ENCODE measurements around the gene PCDHA12. TPM values are rescaled to one million over a fixed set of nuclear protein-coding genes. Genes with fewer than 3 reads are reported as not detected.
"Not testable (repeated sequence)": the region's sequence is repeated elsewhere in the genome, so short reads cannot be mapped to it uniquely, and the experiment has no call there.

Gene PCDHA12, protein sequence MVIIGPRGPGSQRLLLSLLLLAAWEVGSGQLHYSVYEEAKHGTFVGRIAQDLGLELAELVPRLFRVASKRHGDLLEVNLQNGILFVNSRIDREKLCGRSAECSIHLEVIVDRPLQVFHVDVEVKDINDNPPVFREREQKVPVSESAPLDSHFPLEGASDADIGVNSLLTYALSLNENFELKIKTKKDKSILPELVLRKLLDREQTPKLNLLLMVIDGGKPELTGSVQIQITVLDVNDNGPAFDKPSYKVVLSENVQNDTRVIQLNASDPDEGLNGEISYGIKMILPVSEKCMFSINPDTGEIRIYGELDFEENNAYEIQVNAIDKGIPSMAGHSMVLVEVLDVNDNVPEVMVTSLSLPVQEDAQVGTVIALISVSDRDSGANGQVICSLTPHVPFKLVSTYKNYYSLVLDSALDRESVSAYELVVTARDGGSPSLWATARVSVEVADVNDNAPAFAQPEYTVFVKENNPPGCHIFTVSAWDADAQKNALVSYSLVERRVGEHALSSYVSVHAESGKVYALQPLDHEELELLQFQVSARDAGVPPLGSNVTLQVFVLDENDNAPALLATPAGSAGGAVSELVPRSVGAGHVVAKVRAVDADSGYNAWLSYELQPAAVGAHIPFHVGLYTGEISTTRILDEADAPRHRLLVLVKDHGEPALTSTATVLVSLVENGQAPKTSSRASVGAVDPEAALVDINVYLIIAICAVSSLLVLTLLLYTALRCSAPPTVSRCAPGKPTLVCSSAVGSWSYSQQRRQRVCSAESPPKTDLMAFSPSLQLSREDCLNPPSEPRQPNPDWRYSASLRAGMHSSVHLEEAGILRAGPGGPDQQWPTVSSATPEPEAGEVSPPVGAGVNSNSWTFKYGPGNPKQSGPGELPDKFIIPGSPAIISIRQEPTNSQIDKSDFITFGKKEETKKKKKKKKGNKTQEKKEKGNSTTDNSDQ
- under 1 TPM in 3 of 4 donors, not detected in 1; 0.36 to 0.85 (median 0.48) TPM for total RNA-seq

DNA sequence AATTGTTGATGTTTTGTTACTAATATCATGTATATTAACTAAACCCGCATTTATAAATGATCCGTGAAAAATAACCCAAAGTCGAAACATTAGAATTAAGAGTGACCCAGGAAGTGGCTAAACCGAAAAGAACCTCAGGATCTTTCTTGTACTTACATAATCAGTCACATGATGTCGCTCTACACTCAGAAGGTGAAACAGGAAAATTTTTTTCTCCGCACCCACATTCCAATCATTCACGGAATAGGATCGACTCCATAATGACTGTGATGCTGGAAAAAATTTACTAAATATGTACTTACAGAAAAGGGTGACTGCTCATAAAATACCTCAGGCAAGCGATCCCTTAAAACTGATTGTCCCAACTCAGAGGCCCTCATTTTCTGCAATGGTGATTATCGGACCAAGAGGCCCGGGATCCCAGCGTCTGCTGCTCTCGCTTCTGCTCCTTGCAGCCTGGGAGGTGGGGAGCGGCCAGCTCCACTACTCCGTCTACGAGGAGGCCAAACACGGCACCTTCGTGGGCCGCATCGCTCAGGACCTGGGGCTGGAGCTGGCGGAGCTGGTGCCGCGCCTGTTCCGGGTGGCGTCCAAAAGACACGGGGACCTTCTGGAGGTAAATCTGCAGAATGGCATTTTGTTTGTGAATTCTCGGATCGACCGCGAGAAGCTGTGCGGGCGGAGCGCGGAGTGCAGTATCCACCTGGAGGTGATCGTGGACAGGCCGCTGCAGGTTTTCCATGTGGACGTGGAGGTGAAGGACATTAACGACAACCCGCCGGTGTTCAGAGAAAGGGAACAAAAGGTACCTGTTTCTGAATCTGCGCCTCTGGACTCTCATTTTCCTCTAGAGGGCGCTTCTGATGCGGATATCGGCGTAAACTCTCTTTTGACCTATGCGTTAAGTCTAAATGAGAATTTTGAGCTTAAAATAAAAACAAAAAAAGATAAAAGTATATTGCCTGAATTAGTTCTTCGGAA lies at the start of gene PCDHA12:
PCDHA12 (plus strand) TSS at position 224 of the 981 bp plus-strand sequence; CDS start at position 389, 165 bp downstream.
- peaks cover 23% of the 10 kb centered on the region for H3K9me3 ChIP-seq
- H3K4me1 ChIP-seq: no peaks in the 10 kb centered on the region
- TF ChIP-seq POLR2A (IDR thresholded peaks at IDR 0.05): no peak
- no peak within 1 kb of the TSS for H3K27ac ChIP-seq
- WGBS: 21% methylated on average over 47 of the region's 47 CpGs
- H3K36me3 ChIP-seq: no peaks in the 10 kb centered on the region
- no peak for DNase-seq (ENCODE audit: low spot score in 2 of 2)
- peaks cover 4% of the 10 kb centered on the region for H3K27me3 ChIP-seq
- no peak within 1 kb of the TSS for H3K4me3 ChIP-seq

DNA sequence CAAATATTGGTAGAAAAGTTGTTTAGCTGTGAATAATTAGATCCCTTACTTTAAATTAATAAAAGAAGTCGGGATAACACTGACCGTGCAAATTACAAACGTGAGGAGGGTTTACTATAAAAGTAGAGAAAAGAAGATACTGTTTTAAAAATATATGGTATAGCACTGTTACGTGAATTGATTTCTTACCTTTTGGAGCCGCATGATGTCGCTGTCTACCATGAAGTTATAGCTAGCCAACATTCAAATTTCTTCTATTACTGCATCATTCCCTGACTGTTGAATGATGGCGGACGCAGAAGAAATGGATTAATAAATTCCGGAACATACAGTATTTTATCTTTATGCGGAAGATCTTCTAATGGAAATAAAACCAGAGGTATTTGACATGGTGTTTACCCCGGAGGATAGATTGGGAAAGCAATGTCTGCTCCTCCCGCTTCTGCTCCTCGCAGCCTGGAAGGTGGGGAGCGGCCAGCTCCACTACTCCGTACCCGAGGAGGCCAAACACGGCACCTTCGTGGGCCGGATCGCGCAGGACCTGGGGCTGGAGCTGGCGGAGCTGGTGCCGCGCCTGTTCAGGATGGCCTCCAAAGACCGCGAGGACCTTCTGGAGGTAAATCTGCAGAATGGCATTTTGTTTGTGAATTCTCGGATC lies 47.3 kb upstream of the PCDHA12 start, which contains the start of gene PCDHA6:
PCDHA6 (plus strand) TSS at position 257 of the 658 bp plus-strand sequence; CDS start at position 389, 132 bp downstream.
- no peak within 1 kb of the TSS for H3K27ac ChIP-seq

DNA sequence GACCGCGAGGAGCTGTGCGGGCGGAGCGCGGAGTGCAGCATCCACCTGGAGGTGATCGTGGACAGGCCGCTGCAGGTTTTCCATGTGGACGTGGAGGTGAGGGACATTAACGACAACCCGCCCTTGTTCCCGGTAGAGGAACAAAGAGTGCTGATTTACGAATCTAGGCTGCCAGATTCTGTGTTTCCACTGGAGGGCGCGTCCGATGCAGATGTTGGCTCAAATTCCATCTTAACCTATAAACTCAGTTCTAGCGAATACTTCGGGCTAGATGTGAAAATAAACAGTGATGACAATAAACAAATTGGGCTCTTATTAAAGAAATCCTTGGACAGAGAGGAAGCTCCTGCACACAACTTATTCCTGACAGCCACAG lies 46.8 kb upstream of the PCDHA12 start:
- Histone ChIP-seq H3K4me3 (peak overlapping the region; percentile 6), H3K27ac (no peak overlapping the region), H3K9me3 (peaks cover 32% of the 10 kb centered on the region), H3K36me3 (no peaks in the 10 kb centered on the region), H3K4me1 (no peaks in the 10 kb centered on the region), H3K27me3 (peaks cover 10% of the 10 kb centered on the region)
- WGBS: 28% methylated on average over 15 of the region's 18 CpGs
- DNase-seq (ENCODE audit: low spot score in 2 of 2): no peak
- TF ChIP-seq, protein P1, sequence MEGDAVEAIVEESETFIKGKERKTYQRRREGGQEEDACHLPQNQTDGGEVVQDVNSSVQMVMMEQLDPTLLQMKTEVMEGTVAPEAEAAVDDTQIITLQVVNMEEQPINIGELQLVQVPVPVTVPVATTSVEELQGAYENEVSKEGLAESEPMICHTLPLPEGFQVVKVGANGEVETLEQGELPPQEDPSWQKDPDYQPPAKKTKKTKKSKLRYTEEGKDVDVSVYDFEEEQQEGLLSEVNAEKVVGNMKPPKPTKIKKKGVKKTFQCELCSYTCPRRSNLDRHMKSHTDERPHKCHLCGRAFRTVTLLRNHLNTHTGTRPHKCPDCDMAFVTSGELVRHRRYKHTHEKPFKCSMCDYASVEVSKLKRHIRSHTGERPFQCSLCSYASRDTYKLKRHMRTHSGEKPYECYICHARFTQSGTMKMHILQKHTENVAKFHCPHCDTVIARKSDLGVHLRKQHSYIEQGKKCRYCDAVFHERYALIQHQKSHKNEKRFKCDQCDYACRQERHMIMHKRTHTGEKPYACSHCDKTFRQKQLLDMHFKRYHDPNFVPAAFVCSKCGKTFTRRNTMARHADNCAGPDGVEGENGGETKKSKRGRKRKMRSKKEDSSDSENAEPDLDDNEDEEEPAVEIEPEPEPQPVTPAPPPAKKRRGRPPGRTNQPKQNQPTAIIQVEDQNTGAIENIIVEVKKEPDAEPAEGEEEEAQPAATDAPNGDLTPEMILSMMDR (IDR thresholded peaks at IDR 0.05): no peak
- no peak for TF ChIP-seq EP300 (IDR thresholded peaks at IDR 0.05)
- TF ChIP-seq POLR2AphosphoS5 (IDR thresholded peaks at IDR 0.05): no peak
- no peak for TF ChIP-seq POLR2A (IDR thresholded peaks at IDR 0.05)

More for the DNA sequence above, 47.3 kb upstream of the PCDHA12 start, which contains the start of gene PCDHA6:
- Histone ChIP-seq H3K36me3 (no peaks in the 10 kb centered on the region), H3K27me3 (peaks cover 9% of the 10 kb centered on the region), H3K4me1 (no peaks in the 10 kb centered on the region), H3K4me3 (peak within 1 kb of the TSS; percentile 6), H3K9me3 (peaks cover 35% of the 10 kb centered on the region)
- TF ChIP-seq POLR2A (IDR thresholded peaks at IDR 0.05): no peak
- TF ChIP-seq, protein P1 (IDR thresholded peaks at IDR 0.05): no peak
- no peak for TF ChIP-seq POLR2AphosphoS5 (IDR thresholded peaks at IDR 0.05)
- TF ChIP-seq EP300 (IDR thresholded peaks at IDR 0.05): no peak
- 16% methylated on average over 26 of the region's 27 CpGs for WGBS
- no peak for DNase-seq (ENCODE audit: low spot score in 2 of 2)

DNA sequence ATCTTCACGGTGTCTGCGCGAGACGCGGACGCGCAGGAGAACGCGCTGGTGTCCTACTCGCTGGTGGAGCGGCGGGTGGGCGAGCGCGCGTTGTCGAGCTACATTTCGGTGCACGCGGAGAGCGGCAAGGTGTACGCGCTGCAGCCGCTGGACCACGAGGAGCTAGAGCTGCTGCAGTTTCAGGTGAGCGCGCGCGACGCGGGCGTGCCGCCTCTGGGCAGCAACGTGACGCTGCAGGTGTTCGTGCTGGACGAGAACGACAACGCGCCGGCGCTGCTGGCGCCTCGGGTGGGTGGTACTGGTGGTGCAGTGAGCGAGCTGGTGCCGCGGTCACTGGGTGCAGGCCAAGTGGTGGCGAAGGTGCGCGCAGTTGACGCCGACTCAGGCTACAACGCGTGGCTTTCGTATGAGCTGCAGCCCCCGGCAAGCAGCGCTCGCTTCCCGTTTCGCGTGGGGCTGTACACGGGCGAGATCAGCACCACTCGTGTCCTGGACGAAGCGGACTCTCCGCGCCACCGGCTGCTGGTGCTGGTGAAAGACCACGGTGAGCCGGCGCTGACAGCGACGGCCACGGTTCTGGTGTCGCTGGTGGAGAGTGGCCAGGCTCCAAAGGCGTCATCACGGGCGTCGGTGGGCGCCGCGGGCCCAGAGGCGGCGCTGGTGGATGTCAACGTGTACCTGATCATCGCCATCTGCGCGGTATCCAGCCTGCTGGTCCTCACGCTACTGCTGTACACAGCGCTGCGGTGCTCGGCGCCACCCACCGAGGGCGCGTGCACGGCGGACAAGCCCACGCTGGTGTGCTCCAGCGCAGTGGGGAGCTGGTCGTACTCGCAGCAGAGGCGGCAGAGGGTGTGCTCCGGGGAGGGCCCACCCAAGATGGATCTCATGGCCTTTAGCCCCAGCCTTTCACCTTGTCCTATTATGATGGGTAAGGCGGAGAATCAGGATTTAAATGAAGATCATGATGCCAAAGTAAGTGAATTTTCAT lies 45.3 kb upstream of the PCDHA12 start:
- H3K27ac ChIP-seq; H3K36me3 ChIP-seq; H3K4me3 ChIP-seq; H3K4me1 ChIP-seq; DNase-seq (ENCODE audit: low spot score in 2 of 2): not testable (repeated sequence)
- peaks cover 14% of the 10 kb centered on the region for H3K27me3 ChIP-seq
- 47% methylated on average over 98 of the region's 106 CpGs for WGBS
- H3K9me3 ChIP-seq: peaks cover 31% of the 10 kb centered on the region

DNA sequence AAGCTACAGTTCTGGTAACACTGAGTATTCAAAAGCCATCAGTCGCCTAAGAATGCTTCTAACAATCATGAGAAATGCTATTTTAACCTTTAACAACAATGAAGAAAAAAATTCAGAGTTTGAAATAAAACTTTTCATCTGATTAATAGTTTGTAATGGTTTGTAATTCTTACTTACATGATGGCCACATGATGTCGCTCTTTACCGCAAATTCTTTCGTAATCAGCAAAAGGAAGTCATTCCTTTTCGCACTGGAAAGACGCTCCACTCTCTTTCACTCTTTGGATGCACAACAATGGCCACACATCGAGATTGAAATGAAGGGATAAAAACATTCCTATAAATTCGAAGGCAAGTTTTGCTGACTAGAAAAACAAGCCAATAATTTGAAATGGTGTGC lies 41.1 kb upstream of the PCDHA12 start, which contains the start of gene PCDHA7:
PCDHA7 (plus strand) TSS at position 277 of the 400 bp plus-strand sequence; CDS start at position 392, 115 bp downstream.
- no peaks in the 10 kb centered on the region for H3K36me3 ChIP-seq
- peaks cover 38% of the 10 kb centered on the region for H3K9me3 ChIP-seq
- H3K4me3 ChIP-seq: no peak within 1 kb of the TSS
- H3K4me1 ChIP-seq: no peaks in the 10 kb centered on the region
- 13% methylated on average over 8 of the region's 8 CpGs for WGBS
- TF ChIP-seq, protein P1 (IDR thresholded peaks at IDR 0.05): no peak
- no peak for DNase-seq (ENCODE audit: low spot score in 2 of 2)
- H3K27me3 ChIP-seq: peaks cover 9% of the 10 kb centered on the region
- H3K27ac ChIP-seq: no peak within 1 kb of the TSS

DNA sequence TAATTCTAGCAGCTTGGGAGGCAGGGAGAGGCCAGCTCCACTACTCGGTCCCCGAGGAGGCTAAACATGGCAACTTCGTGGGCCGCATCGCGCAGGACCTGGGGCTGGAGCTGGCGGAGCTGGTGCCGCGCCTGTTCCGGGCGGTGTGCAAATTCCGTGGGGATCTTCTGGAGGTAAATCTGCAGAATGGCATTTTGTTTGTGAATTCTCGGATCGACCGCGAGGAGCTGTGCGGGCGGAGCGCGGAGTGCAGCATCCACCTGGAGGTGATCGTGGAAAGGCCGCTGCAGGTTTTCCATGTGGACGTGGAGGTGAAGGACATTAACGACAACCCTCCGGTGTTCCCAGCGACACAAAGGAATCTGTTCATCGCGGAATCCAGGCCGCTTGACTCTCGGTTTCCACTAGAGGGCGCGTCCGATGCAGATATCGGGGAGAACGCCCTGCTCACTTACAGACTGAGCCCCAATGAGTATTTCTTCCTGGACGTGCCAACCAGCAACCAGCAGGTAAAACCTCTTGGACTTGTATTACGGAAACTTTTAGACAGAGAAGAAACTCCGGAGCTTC lies 40.6 kb upstream of the PCDHA12 start:
- DNase-seq (ENCODE audit: low spot score in 2 of 2); H3K27me3 ChIP-seq; H3K36me3 ChIP-seq; H3K4me3 ChIP-seq; H3K27ac ChIP-seq; H3K4me1 ChIP-seq: not testable (repeated sequence)
- WGBS: 28% methylated on average over 26 of the region's 38 CpGs
- peaks cover 33% of the 10 kb centered on the region for H3K9me3 ChIP-seq
